K562 (cell line): Measurements from ENCODE around the gene PTPN18. TPM values are rescaled to one million over a fixed set of nuclear protein-coding genes. Genes with fewer than 3 reads are reported as not detected.

Experiments
- ATAC-seq: fragments of 200-7000 bp; cut with Tn5 transposase; 3 replicates; pipeline ENCODE4 v1.9.1; 2020; ENCODE audit warnings: moderate library complexity
- BruUV-seq: library from RNA; stranded (reverse); fragments of 400-500 nt; replicated peaks from 2 replicates; lab custom pipeline; 2021; lab: Mats Ljungman, UMichigan
- CTCF ChIA-PET: fragments of 300-600 bp; formaldehyde crosslinking; extraction: SDS; loops from one replicate; lab custom pipeline; 2021; ENCODE audit warnings: low intra/inter-chr PET ratio; lab: Yijun Ruan, JAX
- POLR2A ChIA-PET: fragments of 300-600, 350-650 bp; sonication (Branson Sonifier 250); formaldehyde crosslinking; extraction: SDS; loops from one replicate; lab custom pipeline; 2021; ENCODE audit warnings: antibody characterized with exemption, inconsistent platforms; lab: Yijun Ruan, JAX
- DNase-seq, 4 experiments: peaks; one replicate each; pipeline versions ENCODE4 v3.0.0 to v3.0.0-alpha.2; 2011 to 2018; ENCODE audit warnings: low spot score in 3 of 4, mixed read lengths in 3 of 4; ENCODE audit errors: extremely low read depth in 1 of 4
- FAIRE-seq: peaks from 2 replicates; lab custom pipeline; 2011; peaks lifted over from hg19 to GRCh38; lab: Jason Lieb, UNC
- H2AFZ ChIP-seq: 2 replicates; pipeline ENCODE4 v1.6.0; 2011; ENCODE audit warnings: low read depth, low read length, control low read depth, inconsistent platforms
- H3K27ac ChIP-seq: fragments of 200-600 bp; 3 replicates; pipeline ENCODE4 v1.8.0; 2011; ENCODE audit warnings: low read depth, mild to moderate bottlenecking, control low read depth, inconsistent platforms, low read length, moderate library complexity, mixed read lengths; ENCODE audit errors: extremely low read depth
- H3K27me3 ChIP-seq, 2 experiments: fragments of 300-600 bp in 1 of 2; 2 replicates in 1 of 2; 3 replicates in 1 of 2; pipeline versions ENCODE4 v1.6.0 to v1.8.0; 2011; ENCODE audit warnings: inconsistent platforms in 2 of 2, low read length in 2 of 2, mild to moderate bottlenecking in 1 of 2, mixed read lengths in 1 of 2, moderate library complexity in 1 of 2; ENCODE audit not compliant: control insufficient read depth in 2 of 2, insufficient read depth in 2 of 2
- H3K36me3 ChIP-seq: fragments of 300-600 bp; 3 replicates; pipeline ENCODE4 v1.8.0; 2011; ENCODE audit warnings: mild to moderate bottlenecking, low read length, inconsistent platforms; ENCODE audit not compliant: control insufficient read depth, insufficient read depth
- H3K4me1 ChIP-seq, 2 experiments: fragments of 200-600 bp in 1 of 2; replicated peaks in 1 of 2; 2 replicates in 1 of 2; 3 replicates in 1 of 2; pipeline versions ENCODE4 v1.5.1 to v1.8.0; 2011; ENCODE audit warnings: inconsistent platforms in 2 of 2, low read length in 2 of 2, mild to moderate bottlenecking in 1 of 2, mixed read lengths in 1 of 2, moderate library complexity in 1 of 2; ENCODE audit not compliant: control insufficient read depth in 2 of 2, insufficient read depth in 2 of 2
- H3K4me2 ChIP-seq: 2 replicates; pipeline ENCODE4 v1.6.1; 2011; ENCODE audit warnings: low read length, control low read depth, inconsistent platforms, mixed read lengths; ENCODE audit not compliant: insufficient read depth
- H3K4me3 ChIP-seq: fragments of 200-600 bp; sonication (generic), shearing (Covaris generic); 2 replicates; pipeline ENCODE4 v1.5.1; 2016; ENCODE audit warnings: control low read depth, inconsistent platforms
- H3K79me2 ChIP-seq: fragments of 200-600 bp; 3 replicates; pipeline ENCODE4 v1.8.0; 2011; ENCODE audit warnings: low read length, inconsistent platforms; ENCODE audit not compliant: control insufficient read depth, insufficient read depth
- H3K9ac ChIP-seq, 2 experiments: 2 replicates each; pipeline versions ENCODE4 v1.6.0 to v1.6.1; 2011; ENCODE audit warnings: low read depth in 2 of 2, low read length in 2 of 2, control low read depth in 1 of 2, inconsistent platforms in 1 of 2, mild to moderate bottlenecking in 1 of 2, mixed read lengths in 1 of 2; ENCODE audit not compliant: insufficient read depth in 1 of 2
- H3K9me1 ChIP-seq: one replicate; pipeline ENCODE4 v1.6.0; 2011; ENCODE audit warnings: inconsistent platforms, mild to moderate bottlenecking, low read length, moderate library complexity; ENCODE audit not compliant: control insufficient read depth, insufficient read depth
- H3K9me3 ChIP-seq: replicated peaks from 2 replicates; pipeline ENCODE4 v1.5.1; 2011; ENCODE audit warnings: low read depth, low read length, inconsistent platforms; ENCODE audit not compliant: control insufficient read depth, insufficient read depth
- H4K20me1 ChIP-seq: replicated peaks from 2 replicates; pipeline ENCODE4 v1.6.1; 2011; ENCODE audit warnings: low read length, inconsistent platforms, mixed read lengths; ENCODE audit not compliant: control insufficient read depth, insufficient read depth
- BRCA1 ChIP-seq, 2 experiments: fragments of 450-650 bp in 1 of 2; sonication (generic) in 1 of 2; formaldehyde crosslinking in 1 of 2; IDR thresholded peaks; 2 replicates each; pipeline versions ENCODE4 v1.5.0 to v1.6.1; 2017 to 2020; ENCODE audit warnings: mild to moderate bottlenecking in 1 of 2, missing genetic modification reagents in 1 of 2
- ERF ChIP-seq: fragments of 450-650 bp; formaldehyde crosslinking; IDR thresholded peaks from 2 replicates; pipeline ENCODE4 v1.4.0; 2020; ENCODE audit warnings: mild to moderate bottlenecking, mixed read lengths
- FUS ChIP-seq: fragments of 200-400 bp; formaldehyde crosslinking; optimal IDR thresholded peaks from 2 replicates; pipeline ENCODE3; 2017; ENCODE audit warnings: low read depth, low read length
- KLF6 ChIP-seq: fragments of 250-450 bp; sonication (Bioruptor Pico); IDR thresholded peaks from 2 replicates; pipeline ENCODE4 v1.4.0; 2020; ENCODE audit warnings: mild to moderate bottlenecking, moderate library complexity, borderline replicate concordance
- MEF2D ChIP-seq: conservative IDR thresholded peaks from 2 replicates; pipeline ENCODE4 v1.6.1; 2016; ENCODE audit warnings: low read depth, missing genetic modification characterization, missing compliant biosample characterization
- NFIX ChIP-seq: fragments of 250-450 bp; sonication (Bioruptor Pico); IDR thresholded peaks from 2 replicates; pipeline ENCODE4 v1.4.0; 2020; ENCODE audit warnings: low read depth, mild to moderate bottlenecking, moderate library complexity
- OTX1 ChIP-seq: fragments of 450-650 bp; formaldehyde crosslinking; IDR thresholded peaks from 2 replicates; pipeline ENCODE4 v1.4.0; 2022; ENCODE audit warnings: mild to moderate bottlenecking
- RBBP5 ChIP-seq: fragments of 200-600 bp; sonication (generic); IDR thresholded peaks from 2 replicates; pipeline ENCODE4 v1.6.1; 2012; ENCODE audit warnings: borderline replicate concordance, mild to moderate bottlenecking, low read length, control low read depth, inconsistent platforms; ENCODE audit not compliant: insufficient read depth, poor library complexity, severe bottlenecking
- TARDBP ChIP-seq: fragments of 450-650 bp; IDR thresholded peaks from 2 replicates; pipeline ENCODE4 v1.6.1; 2016
- ZBTB1 ChIP-seq: sonication (generic); formaldehyde crosslinking; IDR thresholded peaks from 2 replicates; pipeline ENCODE4 v1.8.1; 2023; ENCODE audit warnings: missing genetic modification reagents, low read depth, mild to moderate bottlenecking, borderline replicate concordance
- ZNF253 ChIP-seq: fragments of 250-450 bp; sonication (Bioruptor Pico); conservative IDR thresholded peaks from 2 replicates; pipeline ENCODE4 v1.6.1; 2021; ENCODE audit warnings: mild to moderate bottlenecking
- WGBS: fragments of 100-300 bp; shearing (Covaris generic); methylation state at CpG from one replicate; pipeline ENCODE4 v1.1.6; 2016; ENCODE audit warnings: low coverage, mixed read lengths; ENCODE audit not compliant: insufficient coverage; ENCODE audit errors: missing lambda C conversion rate; 5-methylcytosine and 5-hydroxymethylcytosine counted together
- in situ Hi-C: fragments of 300-500 bp; cut with MboI; formaldehyde crosslinking; loops from 4 replicates; pipeline ENCODE4 v1.15.0; 2018; ENCODE audit warnings: inconsistent platforms, mixed read lengths
- intact Hi-C: fragments of 100-400 bp; cut with micrococcal nuclease; formaldehyde crosslinking; loops from 2 replicates; pipeline ENCODE4 v1.14.2; 2022
- polyA plus RNA-seq, 8 experiments: library from polyadenylated mRNA; depleted of rRNA in 4 of 8; stranded (reverse) in 5 of 8; unstranded in 3 of 8; fragments of >200 nt; fragmentation: Nextera tagmentation in 2 of 8; fragmentation: Illumina TruSeq in 1 of 8; extraction: Ambion mirVana in 2 of 8; extraction: Trizol in 1 of 8; gene quantifications; 2 replicates each; pipeline versions ENCODE4 v1.2.1 to v1.2.3, GENCODE V29; 2011 to 2014; ENCODE audit warnings: inconsistent platforms in 1 of 8, missing spikeins in 1 of 8
- total RNA-seq, 7 experiments: library from RNA; depleted of rRNA in 6 of 7; stranded (reverse); fragments of >200 nt in 6 of 7; fragmentation: Illumina TruSeq in 2 of 7; extraction: Trizol in 2 of 7; gene quantifications; 2 replicates each; pipeline versions ENCODE4 v1.2.1 to v1.2.3, GENCODE V29; 2011 to 2021; ENCODE audit warnings: low replicate concordance in 1 of 7
- TF ChIP-seq, protein P1 (sequence below): fragments of 250-450 bp; sonication (Bioruptor Pico); IDR thresholded peaks from 2 replicates; pipeline ENCODE4 v1.5.0; 2022; ENCODE audit warnings: mild to moderate bottlenecking
- TF ChIP-seq, protein P2 (sequence below): sonication (generic); formaldehyde crosslinking; IDR thresholded peaks from 2 replicates; pipeline ENCODE4 v1.8.0; 2023; ENCODE audit warnings: missing genetic modification reagents, mild to moderate bottlenecking, borderline replicate concordance

Gene PTPN18
- total and polyA plus RNA-seq, 9 of the 15 experiments (the other 6 are each of a cell fraction or from before 2014, with no cell fraction given), result 11.6 to 90.7 (median 49.6) TPM

DNA sequence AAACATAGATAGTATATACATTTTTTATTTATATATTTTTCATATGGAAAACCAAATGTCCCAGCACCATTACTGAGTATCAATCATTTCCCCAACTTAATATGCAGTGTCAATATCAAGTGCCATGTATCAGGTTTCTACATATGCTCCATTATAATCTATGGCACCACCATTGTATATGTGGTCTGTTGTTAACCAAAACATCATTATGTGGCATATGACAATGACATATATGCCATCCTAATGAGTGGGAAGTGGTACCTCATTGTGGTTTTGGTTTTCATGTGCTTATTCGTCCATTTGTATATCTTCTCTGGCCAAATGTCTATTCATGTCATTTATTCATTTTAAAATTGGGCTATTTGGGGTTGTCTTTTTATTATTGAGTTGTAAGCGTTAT lies 9.2 kb downstream of the PTPN18 start (continued):
- TF ChIP-seq RBBP5 (no peak), MEF2D (tag) (no peak), BRCA1 (IDR thresholded peaks at IDR 0.05) (no peak), BRCA1 (CRISPR knock-in tag; IDR thresholded peaks at IDR 0.05) (no peak), ZBTB1 (CRISPR knock-in tag) (no peak), KLF6 (no peak), TARDBP (no peak)
- TF ChIP-seq, protein P1, sequence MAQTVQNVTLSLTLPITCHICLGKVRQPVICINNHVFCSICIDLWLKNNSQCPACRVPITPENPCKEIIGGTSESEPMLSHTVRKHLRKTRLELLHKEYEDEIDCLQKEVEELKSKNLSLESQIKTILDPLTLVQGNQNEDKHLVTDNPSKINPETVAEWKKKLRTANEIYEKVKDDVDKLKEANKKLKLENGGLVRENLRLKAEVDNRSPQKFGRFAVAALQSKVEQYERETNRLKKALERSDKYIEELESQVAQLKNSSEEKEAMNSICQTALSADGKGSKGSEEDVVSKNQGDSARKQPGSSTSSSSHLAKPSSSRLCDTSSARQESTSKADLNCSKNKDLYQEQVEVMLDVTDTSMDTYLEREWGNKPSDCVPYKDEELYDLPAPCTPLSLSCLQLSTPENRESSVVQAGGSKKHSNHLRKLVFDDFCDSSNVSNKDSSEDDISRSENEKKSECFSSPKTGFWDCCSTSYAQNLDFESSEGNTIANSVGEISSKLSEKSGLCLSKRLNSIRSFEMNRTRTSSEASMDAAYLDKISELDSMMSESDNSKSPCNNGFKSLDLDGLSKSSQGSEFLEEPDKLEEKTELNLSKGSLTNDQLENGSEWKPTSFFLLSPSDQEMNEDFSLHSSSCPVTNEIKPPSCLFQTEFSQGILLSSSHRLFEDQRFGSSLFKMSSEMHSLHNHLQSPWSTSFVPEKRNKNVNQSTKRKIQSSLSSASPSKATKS (CRISPR knock-in tag), result no peak

DNA sequence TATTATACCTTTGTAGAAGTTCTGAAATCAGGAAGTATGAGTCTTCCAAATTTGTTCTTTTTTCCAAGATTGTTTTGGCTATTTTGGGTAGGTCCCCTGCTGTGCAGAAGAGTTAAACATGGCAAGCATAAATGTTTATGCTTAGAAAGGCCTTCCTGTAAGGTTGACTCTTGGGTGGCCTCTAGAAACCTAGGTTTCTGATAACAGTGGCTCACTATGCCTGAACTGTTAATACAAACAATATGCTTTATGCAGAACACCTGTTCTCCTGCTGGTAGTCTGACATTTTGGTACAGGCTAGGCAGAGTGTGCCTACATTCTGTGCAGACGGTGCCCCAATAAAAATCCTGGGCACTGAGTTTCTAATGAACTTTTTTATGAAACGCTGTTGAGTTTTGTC lies 10.1 kb downstream of the PTPN18 start:
- H3K36me3 ChIP-seq, result peaks cover 21% of the 10 kb centered on the region; the same call in 2 of the 3 replicates
- no peak for TF ChIP-seq FUS
- no peak for TF ChIP-seq NFIX (CRISPR knock-in tag)
- no peak for TF ChIP-seq ERF (CRISPR knock-in tag)
- no peak for TF ChIP-seq ZNF253 (CRISPR knock-in tag)
- TF ChIP-seq, protein P2, sequence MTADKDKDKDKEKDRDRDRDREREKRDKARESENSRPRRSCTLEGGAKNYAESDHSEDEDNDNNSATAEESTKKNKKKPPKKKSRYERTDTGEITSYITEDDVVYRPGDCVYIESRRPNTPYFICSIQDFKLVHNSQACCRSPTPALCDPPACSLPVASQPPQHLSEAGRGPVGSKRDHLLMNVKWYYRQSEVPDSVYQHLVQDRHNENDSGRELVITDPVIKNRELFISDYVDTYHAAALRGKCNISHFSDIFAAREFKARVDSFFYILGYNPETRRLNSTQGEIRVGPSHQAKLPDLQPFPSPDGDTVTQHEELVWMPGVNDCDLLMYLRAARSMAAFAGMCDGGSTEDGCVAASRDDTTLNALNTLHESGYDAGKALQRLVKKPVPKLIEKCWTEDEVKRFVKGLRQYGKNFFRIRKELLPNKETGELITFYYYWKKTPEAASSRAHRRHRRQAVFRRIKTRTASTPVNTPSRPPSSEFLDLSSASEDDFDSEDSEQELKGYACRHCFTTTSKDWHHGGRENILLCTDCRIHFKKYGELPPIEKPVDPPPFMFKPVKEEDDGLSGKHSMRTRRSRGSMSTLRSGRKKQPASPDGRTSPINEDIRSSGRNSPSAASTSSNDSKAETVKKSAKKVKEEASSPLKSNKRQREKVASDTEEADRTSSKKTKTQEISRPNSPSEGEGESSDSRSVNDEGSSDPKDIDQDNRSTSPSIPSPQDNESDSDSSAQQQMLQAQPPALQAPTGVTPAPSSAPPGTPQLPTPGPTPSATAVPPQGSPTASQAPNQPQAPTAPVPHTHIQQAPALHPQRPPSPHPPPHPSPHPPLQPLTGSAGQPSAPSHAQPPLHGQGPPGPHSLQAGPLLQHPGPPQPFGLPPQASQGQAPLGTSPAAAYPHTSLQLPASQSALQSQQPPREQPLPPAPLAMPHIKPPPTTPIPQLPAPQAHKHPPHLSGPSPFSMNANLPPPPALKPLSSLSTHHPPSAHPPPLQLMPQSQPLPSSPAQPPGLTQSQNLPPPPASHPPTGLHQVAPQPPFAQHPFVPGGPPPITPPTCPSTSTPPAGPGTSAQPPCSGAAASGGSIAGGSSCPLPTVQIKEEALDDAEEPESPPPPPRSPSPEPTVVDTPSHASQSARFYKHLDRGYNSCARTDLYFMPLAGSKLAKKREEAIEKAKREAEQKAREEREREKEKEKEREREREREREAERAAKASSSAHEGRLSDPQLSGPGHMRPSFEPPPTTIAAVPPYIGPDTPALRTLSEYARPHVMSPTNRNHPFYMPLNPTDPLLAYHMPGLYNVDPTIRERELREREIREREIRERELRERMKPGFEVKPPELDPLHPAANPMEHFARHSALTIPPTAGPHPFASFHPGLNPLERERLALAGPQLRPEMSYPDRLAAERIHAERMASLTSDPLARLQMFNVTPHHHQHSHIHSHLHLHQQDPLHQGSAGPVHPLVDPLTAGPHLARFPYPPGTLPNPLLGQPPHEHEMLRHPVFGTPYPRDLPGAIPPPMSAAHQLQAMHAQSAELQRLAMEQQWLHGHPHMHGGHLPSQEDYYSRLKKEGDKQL (CRISPR knock-in tag), result no peak
- no peak for TF ChIP-seq OTX1
- CTCF ChIA-PET, result no interaction called here
- no TSS peak for BruUV-seq
- in situ Hi-C loops, result no loop called here
- POLR2A ChIA-PET, result no interaction called here
- no peak overlapping the region for H3K4me3 ChIP-seq
- FAIRE-seq, result no peak
- ATAC-seq, result no peak
- H3K27ac ChIP-seq, result no peak overlapping the region
- DNase-seq, result no peak
- no peak overlapping the region for H2AFZ ChIP-seq
- 74% methylated on average over 2 of the region's 2 CpGs for WGBS
- H3K9me1 ChIP-seq, result no peaks in the 10 kb centered on the region
- no peaks in the 10 kb centered on the region for H4K20me1 ChIP-seq
- H3K79me2 ChIP-seq, result peaks cover 2% of the 10 kb centered on the region; the same call in 2 of the 3 replicates
- H3K4me2 ChIP-seq, result no peak overlapping the region
- intact Hi-C loops, result no loop called here
- no peaks in the 10 kb centered on the region for H3K27me3 ChIP-seq
- no peak overlapping the region for H3K9ac ChIP-seq
- 0 out of 2 replicates have a peak, but pooled peaks cover 1% of the 10 kb centered on the region for H3K9me3 ChIP-seq
- H3K4me1 ChIP-seq, result peaks cover 6 to 10% of the 10 kb centered on the region in 2 experiments; a peak in 4 of 5 replicates
